Fibroblast of the aortic adventitia (primary cell): Measurements from ENCODE around the gene KRT27. TPM values are rescaled to one million over a fixed set of nuclear protein-coding genes. Genes with fewer than 3 reads are reported as not detected.

Experiments
- DNase-seq: peaks from one replicate; pipeline ENCODE4 v3.0.0-alpha.2; 2010; ENCODE audit warnings: low read depth
- H3K4me3 ChIP-seq: 2 replicates; pipeline ENCODE4 v1.5.1; 2011; ENCODE audit warnings: low read depth, mild to moderate bottlenecking, control low read depth, low read length, moderate library complexity
- total RNA-seq: library from RNA; depleted of rRNA; stranded (reverse); fragments of >200 nt; gene quantifications from 2 replicates; pipeline ENCODE4 v1.2.3, GENCODE V29; 2012; ENCODE audit warnings: low replicate concordance
- TF ChIP-seq, protein P1 (sequence below): IDR thresholded peaks from 2 replicates; pipeline ENCODE4 v1.5.1; 2011; ENCODE audit warnings: mild to moderate bottlenecking, low read length, control low read depth, inconsistent platforms; ENCODE audit not compliant: insufficient read depth

The KRT27 gene
- total RNA-seq, 1 donor, result not detected

DNA sequence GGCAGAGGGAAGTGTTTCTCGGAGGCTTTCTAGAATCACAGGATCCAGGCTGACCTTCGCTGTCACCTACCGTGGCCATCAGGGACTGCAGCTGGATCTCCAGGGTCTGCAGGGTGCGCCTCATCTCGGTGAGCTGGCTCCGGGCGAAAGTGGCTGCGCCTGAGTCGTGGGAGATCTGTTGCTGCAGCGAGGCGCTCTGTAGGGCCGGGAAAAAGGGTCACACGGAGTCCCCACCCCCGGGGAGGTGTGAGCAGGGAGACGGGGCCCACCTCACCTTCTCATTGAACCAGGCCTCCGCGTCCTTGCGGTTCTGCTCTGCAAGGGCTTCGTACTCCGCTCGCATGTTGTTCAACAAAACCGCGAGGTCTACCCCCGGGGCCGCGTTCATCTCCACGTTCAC lies 14.5 kb upstream of the KRT27 start:
- no peak overlapping the region for H3K4me3 ChIP-seq
- DNase-seq, result no peak
- TF ChIP-seq, protein P1, sequence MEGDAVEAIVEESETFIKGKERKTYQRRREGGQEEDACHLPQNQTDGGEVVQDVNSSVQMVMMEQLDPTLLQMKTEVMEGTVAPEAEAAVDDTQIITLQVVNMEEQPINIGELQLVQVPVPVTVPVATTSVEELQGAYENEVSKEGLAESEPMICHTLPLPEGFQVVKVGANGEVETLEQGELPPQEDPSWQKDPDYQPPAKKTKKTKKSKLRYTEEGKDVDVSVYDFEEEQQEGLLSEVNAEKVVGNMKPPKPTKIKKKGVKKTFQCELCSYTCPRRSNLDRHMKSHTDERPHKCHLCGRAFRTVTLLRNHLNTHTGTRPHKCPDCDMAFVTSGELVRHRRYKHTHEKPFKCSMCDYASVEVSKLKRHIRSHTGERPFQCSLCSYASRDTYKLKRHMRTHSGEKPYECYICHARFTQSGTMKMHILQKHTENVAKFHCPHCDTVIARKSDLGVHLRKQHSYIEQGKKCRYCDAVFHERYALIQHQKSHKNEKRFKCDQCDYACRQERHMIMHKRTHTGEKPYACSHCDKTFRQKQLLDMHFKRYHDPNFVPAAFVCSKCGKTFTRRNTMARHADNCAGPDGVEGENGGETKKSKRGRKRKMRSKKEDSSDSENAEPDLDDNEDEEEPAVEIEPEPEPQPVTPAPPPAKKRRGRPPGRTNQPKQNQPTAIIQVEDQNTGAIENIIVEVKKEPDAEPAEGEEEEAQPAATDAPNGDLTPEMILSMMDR, result no peak

DNA sequence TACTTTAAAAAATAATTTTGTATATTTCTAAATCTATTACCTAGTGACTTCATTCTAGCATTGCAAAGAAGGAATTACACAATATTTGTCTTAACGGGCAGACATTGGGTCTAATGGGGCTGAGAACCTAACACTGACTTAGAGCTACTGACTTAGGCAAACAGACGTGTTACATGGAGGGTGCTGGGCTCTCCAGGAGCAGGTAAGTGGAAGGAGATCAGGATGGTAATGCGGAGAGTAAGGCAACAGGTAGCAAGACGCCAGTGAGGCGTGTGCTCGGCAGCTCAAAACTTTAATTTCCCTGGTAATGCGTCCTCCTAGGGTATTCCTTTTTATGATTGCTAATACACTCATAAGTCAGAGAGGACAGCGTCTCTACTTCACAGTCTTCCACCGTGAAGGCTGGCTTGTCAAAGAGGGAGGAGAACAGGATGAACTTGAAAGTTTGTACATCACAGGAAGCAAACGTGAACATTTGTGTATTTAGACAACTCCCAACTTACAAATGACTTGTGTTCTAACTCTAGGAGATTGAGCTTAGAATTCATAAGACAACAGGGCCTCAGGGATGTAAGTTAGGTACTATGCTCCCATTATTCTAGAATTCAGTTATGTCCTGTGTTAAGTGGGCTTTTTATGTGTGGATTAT lies 12.8 kb upstream of the KRT27 start:
- DNase-seq, result no peak
- TF ChIP-seq, protein P1, result no peak

DNA sequence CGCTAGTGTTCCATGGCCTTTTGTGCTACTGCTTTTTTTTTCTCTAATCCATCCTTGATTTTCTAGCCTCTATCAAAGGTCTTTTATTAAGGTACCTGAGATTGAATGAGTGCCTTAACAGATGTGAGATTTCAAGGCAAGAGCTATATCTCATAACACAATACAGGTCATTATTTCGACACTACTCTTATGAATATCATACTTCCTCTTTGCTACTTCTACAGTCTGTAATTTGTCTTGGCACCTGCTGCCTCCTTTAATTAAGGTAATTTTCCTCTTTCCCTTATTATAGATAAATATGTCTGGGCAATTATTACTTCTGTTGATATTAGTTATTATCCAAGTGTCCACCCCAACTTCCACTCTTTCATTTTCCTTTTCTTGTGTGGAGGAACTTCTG lies 12.1 kb upstream of the KRT27 start:
- DNase-seq, result no peak
- H3K4me3 ChIP-seq, result no peak overlapping the region
- TF ChIP-seq, protein P1, result no peak

More for the DNA sequence above, 12.8 kb upstream of the KRT27 start:
- no peak overlapping the region for H3K4me3 ChIP-seq

DNA sequence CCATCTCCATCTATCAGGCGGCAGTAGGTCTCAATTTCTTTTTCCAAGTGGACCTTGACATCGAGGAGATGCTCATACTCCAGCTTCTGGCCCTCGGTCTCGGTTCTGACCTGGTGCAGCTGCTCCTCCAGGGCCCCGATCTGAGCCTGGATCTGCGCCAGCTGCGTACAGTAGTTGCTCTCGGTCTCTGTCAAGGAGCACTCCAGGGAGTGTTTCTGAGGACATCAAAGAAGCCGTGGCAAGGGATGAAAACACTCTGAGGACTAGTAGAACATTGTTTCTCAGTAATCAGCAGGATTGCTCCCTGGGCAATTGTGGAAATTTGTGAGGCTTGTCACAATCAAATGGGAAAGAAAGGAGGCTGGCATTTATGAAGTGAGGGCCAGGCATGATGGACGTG lies 11.5 kb upstream of the KRT27 start:
- TF ChIP-seq, protein P1, result no peak
- H3K4me3 ChIP-seq, result no peak overlapping the region
- no peak for DNase-seq

DNA sequence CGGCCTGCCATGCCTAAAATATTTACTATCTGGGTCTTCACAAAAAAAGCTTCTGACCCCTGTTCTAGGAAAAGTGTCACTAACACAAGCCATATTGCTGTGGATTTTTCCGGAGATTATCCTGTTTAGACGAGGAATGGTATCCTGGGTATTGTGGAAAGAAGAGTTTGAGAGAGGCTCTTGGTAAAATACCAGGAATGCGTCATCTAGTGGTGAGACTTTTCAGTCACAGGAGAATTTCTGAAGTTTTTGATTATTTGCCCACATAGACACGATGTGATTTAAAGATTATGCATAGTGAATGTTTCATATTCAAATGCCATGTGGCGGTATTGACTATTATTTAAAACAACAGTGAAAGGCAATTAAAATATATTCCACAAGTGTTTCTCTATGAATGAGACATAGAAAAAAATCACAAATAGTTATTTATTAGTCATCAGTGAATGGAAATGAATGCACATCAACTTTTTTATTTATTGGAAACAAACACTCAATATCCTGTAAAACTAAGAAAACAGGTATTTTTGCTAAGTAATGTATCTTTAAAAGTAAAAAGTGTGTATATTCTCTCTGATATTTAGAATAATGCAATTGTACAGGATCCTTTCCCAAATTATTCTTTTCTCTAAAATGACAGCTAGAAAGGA lies 9.6 kb upstream of the KRT27 start:
- no peak overlapping the region for H3K4me3 ChIP-seq
- peak; percentile 66 for DNase-seq
- TF ChIP-seq, protein P1, result peak; percentile 57

DNA sequence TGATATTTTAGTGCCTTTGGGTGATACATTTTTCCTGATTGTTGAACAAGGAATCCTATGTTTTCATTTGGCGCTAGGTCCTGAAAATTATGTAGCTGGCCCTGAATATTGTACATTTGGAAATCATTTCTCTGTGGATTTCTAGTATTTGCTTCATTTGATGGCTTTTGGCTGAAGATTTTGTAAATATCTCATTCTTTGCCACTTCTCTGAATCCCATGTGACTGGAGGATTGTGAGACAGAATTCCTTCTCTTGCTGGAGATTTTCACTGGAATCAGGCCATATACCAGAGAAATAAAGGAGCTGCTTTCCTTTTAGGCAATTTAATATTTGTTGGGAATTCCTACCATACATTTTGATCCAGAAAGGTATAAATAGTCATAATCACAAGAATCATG lies 8.8 kb upstream of the KRT27 start:
- no peak overlapping the region for H3K4me3 ChIP-seq
- DNase-seq, result peak; percentile 52
- TF ChIP-seq, protein P1, result no peak
